ENCODE data around the gene MXI1. TPM values are rescaled to one million over a fixed set of nuclear protein-coding genes. Genes with fewer than 3 reads are reported as not detected.
"Not testable (repeated sequence)": the region's sequence is repeated elsewhere in the genome, so short reads cannot be mapped to it uniquely, and the experiment has no call there.

The MXI1 gene
- total RNA-seq, 4 donors from 2014 or later = 27.4 to 52.9 (median 51.6) TPM

- DNase-seq = no peak
These were observed 6.9 kb upstream of the MXI1 start for GRCh38 chr10:110200503-110200902.

DNA sequence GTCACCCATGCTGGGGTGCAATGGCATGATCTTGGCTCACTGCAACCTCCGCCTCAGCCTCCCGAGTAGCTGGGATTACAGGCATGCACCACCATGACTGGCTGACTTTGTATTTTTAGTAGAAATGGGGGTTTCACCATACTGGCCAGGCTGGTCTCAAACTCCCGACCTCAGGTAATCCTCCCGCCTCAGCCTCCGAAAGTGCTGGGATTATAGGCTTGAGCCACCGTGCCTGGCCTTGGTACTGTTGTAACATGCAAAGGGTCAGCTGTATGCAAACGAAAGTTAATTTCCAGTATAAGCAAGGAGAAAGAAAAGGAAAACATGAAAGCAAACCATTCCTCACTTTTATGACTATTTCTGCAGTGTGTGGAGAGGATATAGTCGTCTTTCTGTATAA is 6.4 kb upstream of the MXI1 start:
- DNase-seq; H3K4me1 ChIP-seq; H3K36me3 ChIP-seq; H3K4me3 ChIP-seq; intact Hi-C loops (cut with DNase I; ENCODE audit: low total_unique reads); H3K27ac ChIP-seq; H3K27me3 ChIP-seq; H3K9me3 ChIP-seq: not testable (repeated sequence)

More at GRCh38 chr10:110200503-110200902, 6.9 kb upstream of the MXI1 start:
- no peak overlapping the region for H3K4me3 ChIP-seq
- H3K27ac ChIP-seq = no peak overlapping the region
- H3K9me3 ChIP-seq = no peaks in the 10 kb centered on the region
- H3K36me3 ChIP-seq = no peaks in the 10 kb centered on the region
- no peak for TF ChIP-seq CTCF (IDR thresholded peaks at IDR 0.05)
- TF ChIP-seq POLR2A (IDR thresholded peaks at IDR 0.05) = no peak
- no peaks in the 10 kb centered on the region for H3K4me1 ChIP-seq
- no peaks in the 10 kb centered on the region for H3K27me3 ChIP-seq
- intact Hi-C loops (cut with DNase I; ENCODE audit: low total_unique reads) = no loop called here

DNA sequence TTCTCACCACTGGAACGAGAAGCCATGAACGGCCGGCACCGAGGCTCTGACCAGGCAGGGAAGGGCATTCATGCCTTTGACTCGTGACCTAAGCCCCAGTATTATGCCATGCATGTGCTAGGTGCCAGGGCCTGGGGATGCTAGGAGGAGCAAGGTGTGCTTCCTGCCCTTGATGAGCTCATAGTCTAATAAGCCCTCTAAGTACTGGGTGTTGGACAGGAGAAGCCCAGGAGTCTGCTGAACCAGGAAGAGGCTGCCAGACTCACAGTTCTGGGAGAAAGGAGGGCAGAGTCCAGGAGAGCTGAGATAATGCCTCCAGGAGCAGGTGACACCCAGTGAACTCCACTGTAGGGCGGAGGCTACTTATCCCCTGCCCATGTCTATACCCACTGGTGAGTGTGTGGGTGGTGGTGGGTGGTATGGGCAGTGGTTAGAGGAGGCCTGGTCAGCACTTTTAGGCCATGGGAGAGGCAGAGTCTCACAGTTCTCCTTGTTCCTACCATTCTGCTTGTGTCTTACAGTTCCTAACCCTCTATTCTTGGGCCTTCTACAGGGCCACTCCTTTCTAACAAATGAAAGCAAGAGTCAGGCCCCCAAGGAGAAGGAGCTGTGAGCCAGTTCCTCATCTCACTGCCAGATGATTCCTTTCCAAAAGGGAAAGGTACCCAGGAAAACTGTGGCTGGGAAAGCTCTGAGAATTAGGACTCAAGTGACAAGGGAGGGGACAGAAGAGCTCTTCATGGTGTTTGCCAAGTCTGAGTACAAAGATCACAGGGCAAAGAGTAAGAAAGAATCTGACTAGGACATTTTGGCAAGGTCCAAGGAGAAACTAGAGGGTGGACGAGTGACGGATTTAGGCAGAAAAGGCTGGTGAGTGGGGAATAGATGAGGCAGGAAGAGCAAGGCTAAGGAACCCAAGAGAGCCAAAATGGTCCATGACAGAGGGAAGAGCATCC is 3.6 kb upstream of the MXI1 start:
- no peaks in the 10 kb centered on the region for H3K4me1 ChIP-seq
- no peaks in the 10 kb centered on the region for H3K9me3 ChIP-seq
- no peaks in the 10 kb centered on the region for H3K36me3 ChIP-seq
- TF ChIP-seq CTCF (IDR thresholded peaks at IDR 0.05) (no peak), POLR2A (IDR thresholded peaks at IDR 0.05) (no peak)
- intact Hi-C loops (cut with DNase I; ENCODE audit: low total_unique reads) = no loop called here
- no peak overlapping the region for H3K4me3 ChIP-seq
- H3K27me3 ChIP-seq = no peaks in the 10 kb centered on the region
- DNase-seq = no peak
- no peak overlapping the region for H3K27ac ChIP-seq

GRCh38 chr10:110205051-110205675 is 2.2 kb upstream of the MXI1 start:
- no peak overlapping the region for H3K4me3 ChIP-seq
- no peak overlapping the region for H3K27ac ChIP-seq
- TF ChIP-seq CTCF (IDR thresholded peaks at IDR 0.05) (no peak), POLR2A (IDR thresholded peaks at IDR 0.05) (no peak)
- no peaks in the 10 kb centered on the region for H3K9me3 ChIP-seq
- intact Hi-C loops (cut with DNase I; ENCODE audit: low total_unique reads) = loop anchor here (5.0 kb wide), 1 partner anchor 68 kb away; no protein-coding TSS in a partner anchor
- no peak for DNase-seq
- H3K27me3 ChIP-seq = no peaks in the 10 kb centered on the region
- H3K4me1 ChIP-seq = no peaks in the 10 kb centered on the region
- H3K36me3 ChIP-seq = no peaks in the 10 kb centered on the region

DNA sequence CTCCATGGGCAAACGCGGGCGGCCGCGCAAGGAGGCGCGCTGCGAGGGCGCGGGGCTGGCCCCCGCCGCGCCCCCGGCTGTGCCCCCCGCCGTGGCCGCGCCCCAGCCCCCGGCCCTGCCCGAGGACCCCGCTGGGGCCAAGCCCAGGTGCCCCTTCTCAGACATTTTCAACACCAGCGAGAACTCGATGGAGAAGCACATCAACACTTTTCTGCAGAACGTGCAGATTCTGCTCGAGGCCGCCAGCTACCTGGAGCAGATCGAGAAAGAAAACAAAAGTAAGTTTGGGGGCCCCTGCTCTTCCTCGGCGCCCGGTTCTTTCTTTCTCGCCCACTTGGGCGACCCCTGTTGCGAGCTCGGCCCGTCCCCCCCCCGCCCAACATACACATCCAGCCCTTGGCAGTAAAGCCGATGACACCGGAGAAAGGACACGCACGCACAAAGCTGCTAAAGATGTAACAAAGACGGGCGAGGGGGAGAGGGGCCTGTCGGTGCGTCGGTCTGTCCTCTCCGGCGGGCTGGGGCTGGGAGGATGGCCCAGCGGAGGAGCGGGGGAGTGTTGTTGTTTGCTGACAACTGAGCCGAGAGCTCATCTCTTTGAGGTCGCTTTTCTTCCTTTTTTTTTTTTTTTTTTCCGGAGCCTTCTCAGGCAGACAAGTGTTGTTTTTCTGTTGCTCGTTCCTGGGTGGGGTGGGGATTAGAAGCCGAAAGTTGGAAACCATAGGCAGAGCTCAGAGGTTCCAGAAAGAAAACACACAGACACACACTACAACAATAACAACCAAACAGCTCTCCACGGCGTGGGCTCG is 604 bp downstream of the MXI1 start:
- peak in 1 of 2 donors; percentile 52 for DNase-seq
- peak overlapping the region; percentile 95 to 98 for H3K27ac ChIP-seq
- H3K9me3 ChIP-seq = no peaks in the 10 kb centered on the region
- intact Hi-C loops (cut with DNase I; ENCODE audit: low total_unique reads) = loop anchor here (5.0 kb wide), 1 partner anchor 71 kb away; no protein-coding TSS in a partner anchor
- no peaks in the 10 kb centered on the region for H3K4me1 ChIP-seq
- TF ChIP-seq CTCF (IDR thresholded peaks at IDR 0.05) (no peak), POLR2A (IDR thresholded peaks at IDR 0.05) (no peak)
- no peaks in the 10 kb centered on the region for H3K36me3 ChIP-seq
- no peaks in the 10 kb centered on the region for H3K27me3 ChIP-seq
- peak overlapping the region; percentile 61 to 78 for H3K4me3 ChIP-seq

Measured in uterus (tissue), 4 donors.